Gastroesophageal sphincter (tissue), 3 donors: ENCODE data around the gene VWA8.

Experiments
- CTCF ChIP-seq, 4 experiments: fragments of 200-600 bp in 2 of 4; fragments of 450-650 bp in 2 of 4; sonication (generic) in 1 of 4; IDR thresholded peaks; one replicate each; pipeline ENCODE4 v1.5.1; 2017 to 2019; ENCODE audit warnings: antibody characterized with exemption in 4 of 4, mild to moderate bottlenecking in 2 of 4, moderate library complexity in 2 of 4
- POLR2AphosphoS5 ChIP-seq: sonication (generic); formaldehyde crosslinking; IDR thresholded peaks from one replicate; pipeline ENCODE4 v1.6.1; 2017; ENCODE audit warnings: antibody characterized with exemption

DNA sequence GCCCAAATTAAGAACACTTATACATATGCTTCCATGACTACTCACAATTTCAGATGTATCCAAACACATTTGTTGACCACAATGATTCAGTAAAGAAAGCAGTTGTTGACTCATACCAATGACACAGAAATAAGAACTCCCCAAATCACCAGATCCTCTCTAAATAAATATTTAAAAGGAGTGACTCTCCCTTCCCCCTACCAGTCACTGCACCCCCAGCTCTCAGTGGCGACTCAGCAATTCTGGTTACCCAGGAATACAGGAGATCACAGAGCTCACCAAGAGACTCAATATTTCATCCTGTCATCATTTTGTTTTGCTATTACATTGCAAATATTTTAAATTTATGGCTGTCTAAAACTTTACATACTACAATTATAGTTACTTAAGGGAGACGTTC is 372.0 kb downstream of the VWA8 start:
- no peak for TF ChIP-seq CTCF (IDR thresholded peaks at IDR 0.05)
- no peak for TF ChIP-seq POLR2AphosphoS5
